HUES64 (cell line): Measurements from ENCODE around the gene DIRAS2.

Experiments used
- H3K27ac ChIP-seq: 2 replicates; pipeline ENCODE4 v1.7.0; 2013; ENCODE audit warnings: low read depth, low read length, inconsistent platforms
- H3K27me3 ChIP-seq: 2 replicates; pipeline ENCODE4 v1.6.1; 2013; ENCODE audit warnings: mild to moderate bottlenecking, low read length; ENCODE audit not compliant: insufficient read depth
- H3K36me3 ChIP-seq: 2 replicates; pipeline ENCODE4 v1.6.1; 2013; ENCODE audit warnings: mild to moderate bottlenecking, low read length; ENCODE audit not compliant: insufficient read depth
- H3K4me1 ChIP-seq: 2 replicates; pipeline ENCODE4 v1.6.1; 2013; ENCODE audit warnings: mild to moderate bottlenecking, low read length, moderate library complexity; ENCODE audit not compliant: insufficient read depth
- H3K4me3 ChIP-seq: 2 replicates; pipeline ENCODE4 v1.5.1; 2013; ENCODE audit warnings: mild to moderate bottlenecking, low read length, moderate library complexity
- H3K9ac ChIP-seq: 2 replicates; pipeline ENCODE4 v1.6.1; 2013; ENCODE audit warnings: mild to moderate bottlenecking, low read depth, low read length
- H3K9me3 ChIP-seq: 2 replicates; pipeline ENCODE4 v1.6.1; 2013; ENCODE audit warnings: low read depth, low read length; ENCODE audit not compliant: insufficient read depth
- WGBS: fragments of 150-250, 120-280 bp; methylation state at CpG from one replicate; pipeline ENCODE4 v1.1.7; 2013; ENCODE audit warnings: missing lambda C conversion rate; 5-methylcytosine and 5-hydroxymethylcytosine counted together

Gene DIRAS2

DNA sequence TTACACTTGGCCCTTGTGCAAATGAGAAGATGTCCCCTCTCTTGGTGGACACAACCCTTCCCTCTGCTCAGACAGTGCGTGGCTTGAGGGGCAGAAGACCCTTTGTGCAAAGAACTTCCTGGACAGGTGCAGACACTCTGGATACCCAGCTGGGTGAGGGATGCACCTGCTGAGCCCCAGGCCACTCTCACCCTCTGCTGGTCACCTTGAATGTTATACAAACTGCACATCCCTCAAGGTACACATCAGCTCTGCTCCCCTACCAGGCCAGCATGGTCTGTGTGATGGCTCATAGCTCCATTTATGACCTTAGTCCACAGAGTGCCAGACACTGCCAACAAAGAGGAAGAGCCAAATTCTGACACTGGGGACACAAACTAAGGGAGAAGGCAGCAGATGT, 3.1 kb upstream of the DIRAS2 start:
- peaks cover 14% of the 10 kb centered on the region for H3K4me1 ChIP-seq
- H3K27ac ChIP-seq: no peak overlapping the region
- H3K36me3 ChIP-seq: no peaks in the 10 kb centered on the region
- no peak overlapping the region for H3K4me3 ChIP-seq
- peaks cover 35% of the 10 kb centered on the region for H3K27me3 ChIP-seq
- 0 out of 2 replicates have a peak, but pooled peaks cover 3% of the 10 kb centered on the region for H3K9me3 ChIP-seq
- no peak overlapping the region for H3K9ac ChIP-seq
- WGBS: 95% methylated on average over 1 of the region's 1 CpG

DNA sequence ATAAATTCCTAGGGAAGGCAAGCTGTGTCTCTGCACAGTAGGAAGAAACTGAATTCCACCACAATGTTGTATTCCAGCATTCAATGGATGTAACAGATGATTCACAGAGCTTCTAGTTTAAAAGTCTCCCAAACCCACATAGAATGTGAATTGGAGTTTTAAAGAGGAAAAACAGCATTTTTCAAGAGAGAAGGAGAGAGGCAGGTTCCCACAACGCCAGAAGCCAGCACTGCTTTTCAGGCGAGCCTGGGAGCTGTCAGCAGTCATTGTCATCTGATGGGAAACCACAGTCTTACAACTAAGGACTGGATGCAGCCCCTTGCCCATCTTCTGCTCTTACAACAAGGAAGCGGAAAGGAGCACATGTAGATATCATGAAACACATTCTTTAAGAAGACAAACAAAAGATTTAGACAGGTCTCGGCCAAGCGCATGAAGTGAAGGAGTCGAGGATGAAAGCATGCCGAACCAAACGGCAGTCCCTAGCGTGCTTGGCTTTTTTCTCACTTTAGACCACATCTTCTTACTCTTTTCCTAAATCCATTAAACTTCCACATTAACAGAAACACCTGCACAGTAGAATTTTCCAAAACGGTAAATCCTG, 638 bp downstream of the DIRAS2 start:
- Histone ChIP-seq H3K9me3 (no peaks in the 10 kb centered on the region), H3K4me1 (peaks cover 14% of the 10 kb centered on the region), H3K27me3 (peaks cover 45% of the 10 kb centered on the region), H3K36me3 (no peaks in the 10 kb centered on the region), H3K9ac (no peak overlapping the region), H3K27ac (no peak overlapping the region), H3K4me3 (peak overlapping the region; percentile 62)
- 29% methylated on average over 10 of the region's 10 CpGs for WGBS

DNA sequence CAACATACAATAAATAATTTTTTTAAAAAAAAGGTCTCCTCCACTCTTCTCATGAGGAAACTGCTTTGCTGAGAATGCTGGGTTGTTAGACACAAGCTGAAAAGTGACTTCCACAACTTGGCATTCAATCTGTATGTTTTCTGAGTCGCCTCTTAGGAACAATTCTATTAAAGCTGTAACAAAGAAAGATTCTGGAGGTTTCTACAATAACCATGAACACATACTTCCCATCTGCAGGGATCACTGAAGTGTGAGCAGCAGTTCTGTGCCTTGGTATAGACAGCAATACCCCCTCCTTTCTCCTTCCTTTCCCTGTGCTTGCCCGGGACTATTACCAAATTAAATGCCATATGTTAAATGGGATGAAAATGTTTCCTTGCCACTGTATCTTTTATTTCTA, 1.5 kb downstream of the DIRAS2 start:
- H3K27me3 ChIP-seq: peaks cover 45% of the 10 kb centered on the region
- no peaks in the 10 kb centered on the region for H3K36me3 ChIP-seq
- H3K4me3 ChIP-seq: no peak overlapping the region
- peaks cover 14% of the 10 kb centered on the region for H3K4me1 ChIP-seq
- no peak overlapping the region for H3K27ac ChIP-seq
- no peak overlapping the region for H3K9ac ChIP-seq
- WGBS: 100% methylated on average over 1 of the region's 2 CpGs
- no peaks in the 10 kb centered on the region for H3K9me3 ChIP-seq

DNA sequence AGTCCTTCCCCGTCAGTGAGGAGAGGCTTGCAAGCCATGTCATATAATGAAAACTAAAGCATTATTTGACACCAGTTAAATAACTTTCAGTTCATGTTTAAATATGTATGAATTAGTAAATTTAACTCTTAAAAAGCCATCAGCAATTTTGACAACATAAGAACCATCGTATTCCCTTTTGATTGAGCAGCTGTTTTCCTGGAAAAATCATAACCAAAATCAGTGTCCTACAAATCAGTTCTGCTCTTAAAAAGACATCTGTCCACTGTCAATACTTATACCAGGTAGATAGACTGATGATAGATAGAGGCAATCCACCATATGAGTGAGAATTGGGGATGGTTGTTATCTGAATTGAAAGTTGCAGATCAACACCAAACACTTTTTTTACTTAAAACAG, 2.3 kb downstream of the DIRAS2 start:
- no peak overlapping the region for H3K27ac ChIP-seq
- 91% methylated on average over 1 of the region's 2 CpGs for WGBS
- no peaks in the 10 kb centered on the region for H3K36me3 ChIP-seq
- H3K4me1 ChIP-seq: peaks cover 14% of the 10 kb centered on the region
- peaks cover 45% of the 10 kb centered on the region for H3K27me3 ChIP-seq
- no peak overlapping the region for H3K9ac ChIP-seq
- H3K4me3 ChIP-seq: no peak overlapping the region
- no peaks in the 10 kb centered on the region for H3K9me3 ChIP-seq

DNA sequence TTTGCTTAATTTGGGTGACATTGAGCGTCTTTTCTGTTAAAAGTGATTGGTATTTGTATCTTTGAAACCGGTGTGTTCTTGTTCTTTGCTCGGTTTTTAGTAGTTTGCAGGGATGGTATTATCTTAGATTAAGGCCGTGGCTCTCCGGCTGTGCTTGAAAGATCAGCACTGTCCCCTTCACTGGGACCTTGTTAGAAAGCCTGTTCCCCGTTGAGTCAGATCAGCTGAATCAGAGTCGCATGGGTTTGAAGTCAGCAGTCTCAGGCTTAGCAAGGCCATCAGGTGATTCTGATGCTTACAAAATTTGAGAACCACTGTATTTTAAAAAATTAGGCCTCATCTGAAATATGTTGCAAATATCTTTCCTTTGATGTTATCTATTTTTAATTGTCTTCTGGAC, 5.0 kb downstream of the DIRAS2 start:
- WGBS: 90% methylated on average over 7 of the region's 7 CpGs
- Histone ChIP-seq H3K4me3 (no peak overlapping the region), H3K27ac (no peak overlapping the region), H3K27me3 (peaks cover 28% of the 10 kb centered on the region), H3K9ac (no peak overlapping the region), H3K4me1 (peaks cover 10% of the 10 kb centered on the region), H3K9me3 (no peaks in the 10 kb centered on the region), H3K36me3 (no peaks in the 10 kb centered on the region)

DNA sequence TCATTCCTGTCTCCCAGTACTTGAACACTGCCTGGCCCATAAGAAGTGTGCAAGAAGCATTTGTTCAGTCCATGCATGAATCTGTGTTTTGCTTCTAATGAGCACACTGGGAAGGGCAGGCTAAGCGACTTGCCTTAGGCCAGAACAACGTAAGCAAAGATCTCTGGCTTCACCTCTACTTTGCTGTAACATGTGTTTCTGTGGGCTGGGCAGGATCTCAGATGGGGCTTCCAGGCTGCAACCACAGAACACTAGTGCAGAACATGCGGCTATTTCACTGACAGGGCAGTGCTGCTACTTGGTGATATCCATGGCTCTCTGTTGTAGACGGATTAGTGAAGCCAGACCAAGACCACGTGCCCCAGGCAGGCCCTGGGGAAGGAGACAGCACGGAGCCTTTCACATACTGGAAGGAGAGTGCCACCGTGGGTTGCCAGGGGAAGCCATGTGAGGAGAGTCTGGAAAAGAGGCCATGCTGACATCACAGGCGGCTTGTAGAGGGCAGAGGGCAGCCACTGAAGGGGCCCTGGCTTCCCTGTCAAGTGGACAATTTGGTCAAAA, 9.9 kb downstream of the DIRAS2 start:
- 91% methylated on average over 8 of the region's 8 CpGs for WGBS
- Histone ChIP-seq H3K36me3 (no peaks in the 10 kb centered on the region), H3K27ac (no peak overlapping the region), H3K4me1 (no peaks in the 10 kb centered on the region), H3K4me3 (no peak overlapping the region), H3K9ac (no peak overlapping the region), H3K27me3 (no peaks in the 10 kb centered on the region), H3K9me3 (no peaks in the 10 kb centered on the region)

DNA sequence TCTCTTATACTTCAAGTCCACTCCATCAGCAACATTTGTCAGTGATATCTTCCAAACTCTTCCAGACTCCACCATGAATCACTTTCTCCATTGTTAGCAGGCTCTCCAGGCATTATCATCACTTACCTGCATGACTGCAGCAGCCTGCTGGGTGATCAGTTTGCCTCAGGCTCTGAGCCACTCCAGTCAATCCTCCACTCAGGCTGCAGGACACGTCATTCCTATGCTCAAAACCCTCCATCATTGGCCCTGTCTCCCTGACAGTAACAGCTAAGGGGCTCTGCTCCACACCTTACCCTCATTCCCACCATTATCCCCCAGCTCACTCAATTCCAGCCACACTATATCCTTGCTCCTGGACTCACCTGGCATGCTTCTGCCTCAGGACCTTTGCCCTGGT, 10.7 kb downstream of the DIRAS2 start:
- Histone ChIP-seq H3K27ac (no peak overlapping the region), H3K36me3 (no peaks in the 10 kb centered on the region), H3K4me3 (no peak overlapping the region), H3K4me1 (no peaks in the 10 kb centered on the region), H3K9ac (no peak overlapping the region), H3K9me3 (no peaks in the 10 kb centered on the region), H3K27me3 (no peaks in the 10 kb centered on the region)
- 78% methylated on average over 1 of the region's 1 CpG for WGBS

DNA sequence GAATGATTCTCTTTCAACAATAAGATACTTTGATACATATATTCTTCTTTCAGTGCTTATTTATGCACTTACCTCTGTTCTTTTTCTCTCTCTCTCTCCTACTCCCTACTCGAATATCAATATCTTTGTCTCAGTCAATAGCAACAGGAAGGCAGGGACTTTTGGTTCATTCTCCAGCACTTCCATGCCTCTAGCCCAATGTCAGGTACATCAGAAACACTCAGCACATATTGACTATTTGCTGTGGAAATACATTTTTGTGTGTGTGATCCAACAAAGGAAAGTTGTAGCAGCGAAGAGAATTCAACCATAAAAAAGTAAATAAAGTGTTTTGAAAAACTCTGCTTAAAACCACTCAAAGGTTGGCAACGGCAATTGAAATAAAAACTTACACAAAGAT, 12.6 kb downstream of the DIRAS2 start:
- Histone ChIP-seq H3K27ac (no peak overlapping the region), H3K4me3 (no peak overlapping the region), H3K4me1 (no peaks in the 10 kb centered on the region), H3K27me3 (no peaks in the 10 kb centered on the region), H3K36me3 (no peaks in the 10 kb centered on the region), H3K9me3 (no peaks in the 10 kb centered on the region), H3K9ac (no peak overlapping the region)
- WGBS: 91% methylated on average over 2 of the region's 3 CpGs

DNA sequence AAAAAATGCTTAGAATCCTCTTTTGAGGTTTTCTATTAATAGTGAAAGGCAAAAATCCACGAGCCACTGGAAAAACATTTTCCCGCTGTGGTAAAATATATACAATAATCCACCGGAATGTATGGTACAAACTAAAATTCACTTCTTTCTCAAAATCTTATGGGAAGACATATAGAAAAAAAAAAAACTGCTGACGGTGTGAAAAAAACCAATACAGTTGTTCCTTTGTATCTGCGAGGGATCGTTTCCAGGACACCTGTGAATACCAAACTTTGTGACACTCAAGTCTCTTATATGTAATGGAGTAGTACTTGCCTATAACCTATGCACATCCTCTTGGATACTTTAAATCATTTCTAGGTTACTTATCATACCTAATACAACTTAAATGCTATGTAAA, 13.3 kb downstream of the DIRAS2 start:
- H3K4me3 ChIP-seq: no peak overlapping the region
- no peaks in the 10 kb centered on the region for H3K9me3 ChIP-seq
- H3K9ac ChIP-seq: no peak overlapping the region
- H3K27me3 ChIP-seq: no peaks in the 10 kb centered on the region
- H3K27ac ChIP-seq: no peak overlapping the region
- 95% methylated on average over 4 of the region's 6 CpGs for WGBS
- no peaks in the 10 kb centered on the region for H3K4me1 ChIP-seq
- H3K36me3 ChIP-seq: no peaks in the 10 kb centered on the region

DNA sequence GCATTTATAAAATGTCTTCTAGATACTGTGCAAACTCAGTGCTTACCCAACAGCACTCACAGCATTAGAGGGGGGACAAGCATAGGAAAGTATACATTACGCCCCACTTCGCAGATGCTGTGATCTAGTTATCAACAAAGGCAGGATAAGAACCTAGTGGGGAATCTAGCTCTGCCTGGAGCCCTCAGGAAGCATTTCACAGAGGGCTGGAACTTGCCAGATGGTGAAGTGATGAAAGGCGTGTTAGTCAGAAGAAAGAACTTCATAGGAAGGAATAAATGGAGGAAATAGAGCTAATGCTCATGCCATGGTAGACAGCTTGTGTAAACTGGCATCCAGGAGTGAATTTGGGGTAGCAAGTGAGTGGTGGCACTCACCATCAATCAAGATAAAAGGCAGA, 25.8 kb downstream of the DIRAS2 start:
- no peak overlapping the region for H3K27ac ChIP-seq
- H3K27me3 ChIP-seq: no peaks in the 10 kb centered on the region
- no peak overlapping the region for H3K9ac ChIP-seq
- no peaks in the 10 kb centered on the region for H3K9me3 ChIP-seq
- no peak overlapping the region for H3K4me3 ChIP-seq
- 91% methylated on average over 3 of the region's 3 CpGs for WGBS
- no peaks in the 10 kb centered on the region for H3K36me3 ChIP-seq
- no peaks in the 10 kb centered on the region for H3K4me1 ChIP-seq

DNA sequence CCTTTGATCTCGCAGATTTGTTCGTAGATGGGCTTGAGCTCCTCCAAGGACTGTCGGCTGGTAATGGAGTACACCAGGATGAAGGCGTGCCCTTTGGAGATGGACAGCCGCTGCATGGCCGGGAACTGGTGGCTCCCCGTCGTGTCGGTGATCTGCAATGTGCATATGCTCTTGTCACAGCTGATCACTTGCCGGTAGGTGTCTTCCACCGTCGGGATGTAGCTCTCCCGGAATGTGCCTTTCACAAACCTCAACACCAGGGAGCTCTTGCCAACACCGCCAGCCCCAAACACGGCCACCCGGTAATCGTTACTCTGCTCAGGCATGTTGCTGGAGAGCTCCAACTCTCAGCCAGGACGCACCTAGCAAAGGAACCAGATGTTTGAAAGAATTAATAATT, 29.1 kb downstream of the DIRAS2 start:
- no peak overlapping the region for H3K9ac ChIP-seq
- WGBS: 81% methylated on average over 17 of the region's 18 CpGs
- no peaks in the 10 kb centered on the region for H3K9me3 ChIP-seq

DNA sequence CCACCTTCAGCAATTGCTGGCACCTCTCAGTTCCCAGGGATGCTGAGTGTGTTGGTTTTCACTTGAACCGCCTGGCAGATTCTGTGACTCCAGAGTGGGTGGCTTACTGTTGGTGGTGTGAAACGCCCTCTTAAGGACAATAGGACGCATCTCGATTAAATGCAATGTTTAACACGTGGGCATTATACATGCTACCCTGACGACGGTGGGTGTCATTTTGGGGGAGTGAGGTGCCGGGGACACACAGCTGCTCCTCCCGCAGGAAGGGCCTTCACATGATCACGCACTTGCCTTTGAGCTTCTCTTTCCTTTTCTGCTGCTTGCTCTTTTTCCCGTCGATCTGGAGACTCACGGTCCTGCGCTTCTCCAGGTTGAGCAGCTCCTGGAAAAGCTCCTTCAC, 29.7 kb downstream of the DIRAS2 start:
- Histone ChIP-seq H3K27ac (no peak overlapping the region), H3K36me3 (no peaks in the 10 kb centered on the region), H3K9me3 (no peaks in the 10 kb centered on the region), H3K4me1 (no peaks in the 10 kb centered on the region), H3K4me3 (no peak overlapping the region), H3K27me3 (no peaks in the 10 kb centered on the region), H3K9ac (no peak overlapping the region)
- 95% methylated on average over 14 of the region's 14 CpGs for WGBS

More for the DNA sequence above, 29.1 kb downstream of the DIRAS2 start:
- Histone ChIP-seq H3K36me3 (no peaks in the 10 kb centered on the region), H3K27me3 (no peaks in the 10 kb centered on the region), H3K4me3 (no peak overlapping the region), H3K27ac (no peak overlapping the region), H3K4me1 (no peaks in the 10 kb centered on the region)
